NCI-H345 treated with DMSO at 0.1 percent for 48 hours (cell line): ENCODE data around the gene VDR.

Experiments used
- DNase-seq: peaks from one replicate; lab custom pipeline; 2025; ENCODE audit not compliant: unreplicated experiment; lab: John Stamatoyannopoulos, UW

VDR gene

GRCh38 chr12:47799357-47799955, 105.3 kb downstream of the VDR start:
- DNase-seq: no peak

DNA sequence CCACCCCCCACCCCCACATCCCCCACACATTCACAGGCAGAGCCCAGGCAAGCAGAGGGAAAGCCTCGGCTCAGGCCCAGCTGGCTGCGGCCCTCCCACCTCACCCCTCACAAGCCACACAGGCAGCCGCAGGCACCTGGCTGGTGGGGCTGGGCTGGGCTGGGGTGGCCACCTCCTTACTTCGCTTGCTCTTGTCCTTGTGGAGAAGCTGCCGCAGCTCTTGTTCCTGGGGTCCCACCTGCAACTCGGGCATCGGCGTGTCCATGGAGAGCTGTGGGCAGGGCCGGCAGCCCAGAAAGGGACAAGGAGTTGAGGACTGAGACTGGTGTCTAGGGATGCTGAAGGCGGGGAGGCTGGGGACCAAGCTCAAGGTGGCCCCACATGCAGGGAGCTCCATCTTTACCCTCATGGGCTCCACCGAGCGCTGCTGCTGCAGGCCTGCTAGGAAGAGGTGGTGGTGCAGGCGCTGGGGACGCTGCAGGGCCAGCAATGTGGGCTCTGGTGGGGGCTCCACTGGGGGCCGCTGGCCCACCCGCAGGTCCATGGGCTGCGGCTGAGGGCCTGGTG, 106.3 kb downstream of the VDR start:
- no peak for DNase-seq

- no peak for DNase-seq
Observed at GRCh38 chr12:47797441-47797840, 107.4 kb downstream of the VDR start.

- DNase-seq: no peak
Observed at GRCh38 chr12:47795814-47796411, 108.9 kb downstream of the VDR start.

DNA sequence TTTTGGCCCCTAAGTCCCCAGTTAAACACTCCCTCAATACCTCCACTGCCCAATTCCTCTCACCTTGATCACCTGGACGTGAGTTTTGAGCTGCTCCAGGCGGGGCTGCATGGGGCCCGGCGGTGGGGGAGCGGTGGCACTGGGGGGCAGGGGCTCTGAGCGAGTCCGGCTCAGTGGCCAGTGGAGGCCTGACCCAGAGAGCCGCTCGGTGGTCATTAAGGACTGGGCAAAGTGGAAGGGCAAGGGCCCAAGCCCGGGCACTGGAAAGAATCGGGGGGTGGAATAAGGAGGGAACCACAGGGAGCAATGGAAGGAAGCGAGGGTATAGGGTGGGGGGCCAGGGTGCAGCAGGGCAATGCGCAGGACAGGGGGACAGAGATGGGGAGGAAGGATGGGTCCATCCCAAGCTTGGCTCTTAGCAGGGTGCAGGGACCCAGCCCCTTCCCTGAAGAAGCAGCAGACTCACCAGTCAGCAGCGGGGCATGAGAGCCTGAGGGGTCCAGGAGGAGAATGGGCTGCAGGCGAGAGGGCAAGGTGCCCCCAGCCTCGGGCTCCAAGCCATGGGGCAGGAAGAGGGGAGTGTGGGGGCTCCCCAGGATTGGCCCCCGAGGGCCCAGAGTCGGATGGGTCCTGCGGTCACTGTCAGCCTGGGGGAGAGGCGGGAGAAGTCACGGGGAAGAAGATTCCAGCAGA, 109.5 kb downstream of the VDR start:
- DNase-seq: no peak

DNA sequence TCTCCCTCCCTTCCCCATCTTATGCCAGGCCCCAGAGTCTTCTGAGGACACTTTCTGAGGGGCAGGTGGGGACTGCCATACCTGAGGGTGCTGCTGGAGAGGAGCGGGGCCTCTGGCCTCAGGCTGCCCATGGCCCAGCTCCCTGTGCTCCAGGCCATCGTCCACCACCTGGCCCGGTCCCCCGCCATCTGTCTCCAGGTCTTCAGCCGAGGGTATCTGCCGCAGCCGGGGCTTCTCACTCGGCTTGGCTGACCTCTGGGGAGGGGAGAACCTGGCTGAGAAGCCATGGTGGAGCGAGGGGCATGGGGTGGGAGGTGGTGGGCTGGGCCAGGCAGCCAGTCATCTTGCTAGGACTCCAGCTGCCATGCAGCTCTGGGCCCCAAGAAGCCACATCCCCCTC, 110.1 kb downstream of the VDR start:
- DNase-seq: no peak

- DNase-seq: no peak
Observed at GRCh38 chr12:47793015-47793681, 111.6 kb downstream of the VDR start.

DNA sequence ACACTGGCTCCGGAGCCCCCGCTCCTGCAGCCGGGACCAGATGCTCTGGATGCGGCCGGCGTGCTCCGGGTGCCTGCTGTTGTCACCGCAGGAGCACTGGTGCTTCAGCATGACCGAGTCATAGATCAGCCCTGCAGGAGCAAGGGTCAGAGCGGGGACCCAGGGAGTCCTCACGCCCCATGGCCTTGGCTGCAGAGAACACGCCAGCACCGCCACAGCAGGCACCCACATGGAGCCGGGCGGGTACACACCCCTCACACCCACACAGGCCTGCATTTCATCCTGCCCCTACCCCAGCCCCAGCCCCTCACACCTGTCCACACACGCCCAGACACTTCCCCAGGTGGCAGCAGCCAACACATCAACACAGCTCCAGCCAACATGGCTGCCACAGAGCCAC, 112.9 kb downstream of the VDR start:
- DNase-seq: no peak
